ENCODE results near the gene EHD3.

GRCh38 chr2:31266804-31267203 lies 32.9 kb downstream of the EHD3 start:
- TF ChIP-seq POLR2A (IDR thresholded peaks at IDR 0.05) (no peak), CTCF (IDR thresholded peaks at IDR 0.05) (no peak)

Measured in Peyer's patch (tissue), 4 donors.